OCI-LY1 (cell line): ENCODE results near the gene TBX10.
A peak's percentile ranks its signal among the peaks of the same experiment; 100 is the strongest.

Experiments used
- H2AFZ ChIP-seq: fragments of 200-600 bp; sonication (generic), shearing (Covaris generic); 2 replicates; pipeline ENCODE4 v1.6.0; 2014; ENCODE audit warnings: antibody characterized with exemption, mild to moderate bottlenecking, low read length
- H3F3A ChIP-seq: fragments of 200-600 bp; sonication (generic), shearing (Covaris generic); 2 replicates; pipeline ENCODE4 v1.6.0; 2014; ENCODE audit warnings: mild to moderate bottlenecking, antibody characterized with exemption, low read length, moderate library complexity; ENCODE audit not compliant: insufficient read depth
- H3K27ac ChIP-seq: fragments of 200-600 bp; sonication (generic); 2 replicates; pipeline ENCODE4 v1.5.1; 2014; ENCODE audit warnings: low read length, mixed run types, mild to moderate bottlenecking, low read depth; ENCODE audit not compliant: poor library complexity, severe bottlenecking
- H3K27me3 ChIP-seq: fragments of 200-600 bp; sonication (generic); 2 replicates; pipeline ENCODE4 v1.6.0; 2014; ENCODE audit warnings: antibody characterized with exemption, mild to moderate bottlenecking, low read length, moderate library complexity; ENCODE audit not compliant: insufficient read depth
- H3K36me3 ChIP-seq: fragments of 200-600 bp; sonication (generic); 2 replicates; pipeline ENCODE4 v1.6.1; 2014; ENCODE audit warnings: mild to moderate bottlenecking, antibody characterized with exemption, low read length, moderate library complexity, mixed read lengths; ENCODE audit not compliant: insufficient read depth
- H3K4me1 ChIP-seq: fragments of 200-600 bp; sonication (generic); 2 replicates; pipeline ENCODE4 v1.5.1; 2014; ENCODE audit warnings: mild to moderate bottlenecking, low read length, moderate library complexity; ENCODE audit not compliant: insufficient read depth, severe bottlenecking
- H3K4me2 ChIP-seq: fragments of 200-600 bp; sonication (generic), shearing (Covaris generic); 2 replicates; pipeline ENCODE4 v1.6.1; 2014; ENCODE audit warnings: low read length
- H3K4me3 ChIP-seq: fragments of 200-600 bp; sonication (generic); 2 replicates; pipeline ENCODE4 v1.5.1; 2014; ENCODE audit warnings: low read length, low read depth, mild to moderate bottlenecking, mixed read lengths; ENCODE audit not compliant: poor library complexity, severe bottlenecking
- H3K79me2 ChIP-seq: fragments of 200-600 bp; shearing (Covaris generic); 2 replicates; pipeline ENCODE4 v1.6.1; 2016; ENCODE audit warnings: mixed run types, low read length, mixed read lengths; ENCODE audit not compliant: insufficient read depth
- H3K9ac ChIP-seq: fragments of 200-600 bp; sonication (generic), shearing (Covaris generic); 2 replicates; pipeline ENCODE4 v1.6.1; 2014; ENCODE audit warnings: mild to moderate bottlenecking, low read length, mixed read lengths
- H3K9me2 ChIP-seq: fragments of 200-600 bp; sonication (generic), shearing (Covaris generic); 2 replicates; pipeline ENCODE4 v1.6.1; 2014; ENCODE audit warnings: low read depth, mild to moderate bottlenecking, low read length, mixed read lengths
- H3K9me3 ChIP-seq: fragments of 200-600 bp; shearing (Covaris generic); 2 replicates; pipeline ENCODE4 v1.6.1; 2014; ENCODE audit warnings: low read length, mixed read lengths
- H4K20me1 ChIP-seq: fragments of 200-600 bp; sonication (generic), shearing (Covaris generic); 2 replicates; pipeline ENCODE4 v1.6.0; 2016; ENCODE audit warnings: mild to moderate bottlenecking, low read length; ENCODE audit not compliant: insufficient read depth
- CTCF ChIP-seq: fragments of 200-600 bp; sonication (generic), shearing (Covaris generic); IDR thresholded peaks from 2 replicates; pipeline ENCODE4 v1.5.1; 2017; ENCODE audit warnings: mild to moderate bottlenecking, antibody characterized with exemption, low read length, moderate library complexity, mixed read lengths
- EZH2 ChIP-seq: fragments of 200-600 bp; sonication (generic), shearing (Covaris generic); IDR thresholded peaks from 2 replicates; pipeline ENCODE4 v1.8.0; 2017; ENCODE audit warnings: borderline replicate concordance, mixed run types, mild to moderate bottlenecking, antibody characterized with exemption, low read length, moderate library complexity, mixed read lengths

Gene TBX10

GRCh38 chr11:67613960-67614715 lies 25.4 kb downstream of the TBX10 start:
- Histone ChIP-seq H3K9ac (peak overlapping the region; percentile 71), H3F3A (no peaks in the 10 kb centered on the region), H3K9me2 (no peaks in the 10 kb centered on the region), H2AFZ (no peak overlapping the region), H3K36me3 (peaks cover 41% of the 10 kb centered on the region; the same call in 1 of the 2 replicates), H3K4me1 (peaks cover 28% of the 10 kb centered on the region), H3K9me3 (no peaks in the 10 kb centered on the region), H4K20me1 (no peaks in the 10 kb centered on the region), H3K27ac (peak overlapping the region; percentile 93), H3K27me3 (no peaks in the 10 kb centered on the region), H3K79me2 (no peaks in the 10 kb centered on the region), H3K4me3 (peak overlapping the region; percentile 50), H3K4me2 (peak overlapping the region; percentile 88)
- TF ChIP-seq EZH2 (no peak), CTCF (peak; percentile 43; the same call in 1 of the 2 replicates)

DNA sequence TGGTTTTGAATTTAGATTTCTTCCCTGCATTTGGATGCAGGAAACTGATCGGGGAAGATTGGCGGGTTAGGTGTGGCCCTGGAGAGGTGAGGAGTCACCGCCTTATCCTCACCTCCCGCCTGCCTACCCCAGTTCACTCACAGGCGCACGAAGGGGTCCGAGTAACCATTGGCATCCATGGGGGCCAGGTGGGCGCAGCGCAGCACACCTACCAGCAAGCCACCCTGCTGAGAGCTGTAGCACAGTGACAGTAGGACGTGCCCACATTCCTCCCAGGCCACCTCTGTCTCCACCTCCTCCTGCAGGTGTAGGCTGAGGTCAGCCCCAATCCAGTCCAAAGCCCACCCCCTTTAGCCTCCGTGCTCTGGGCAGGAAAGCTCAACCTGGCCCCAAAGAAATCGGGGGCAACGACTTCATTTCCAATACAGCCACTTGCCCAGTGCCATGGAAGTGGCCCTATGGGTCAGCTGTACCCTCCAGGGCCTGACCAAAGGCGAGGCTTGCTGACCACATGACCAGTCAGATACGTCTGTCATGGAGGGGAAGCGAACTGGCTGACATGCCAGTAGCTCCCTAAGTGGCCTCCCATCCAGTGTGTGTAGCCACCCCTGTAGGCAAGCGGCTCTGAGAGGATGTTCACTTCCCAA lies 26.1 kb downstream of the TBX10 start:
- Histone ChIP-seq H3K36me3 (peaks cover 48% of the 10 kb centered on the region; the same call in 1 of the 2 replicates), H3K4me1 (peaks cover 30% of the 10 kb centered on the region), H3K27ac (peak overlapping the region; percentile 93), H3F3A (no peaks in the 10 kb centered on the region), H3K9me3 (no peaks in the 10 kb centered on the region), H3K4me3 (peak overlapping the region; percentile 50), H2AFZ (no peak overlapping the region), H3K27me3 (no peaks in the 10 kb centered on the region), H3K9ac (peak overlapping the region; percentile 71; the same call in 1 of the 2 replicates), H4K20me1 (no peaks in the 10 kb centered on the region), H3K9me2 (no peaks in the 10 kb centered on the region), H3K4me2 (peak overlapping the region; percentile 88), H3K79me2 (no peaks in the 10 kb centered on the region)
- TF ChIP-seq CTCF: no peak

GRCh38 chr11:67612751-67613150 lies 26.8 kb downstream of the TBX10 start:
- peaks cover 1% of the 10 kb centered on the region; the same call in 1 of the 2 replicates for H3K79me2 ChIP-seq
- H3K4me3 ChIP-seq: no peak overlapping the region
- no peak for TF ChIP-seq CTCF
- no peaks in the 10 kb centered on the region for H3K27me3 ChIP-seq
- no peak overlapping the region for H2AFZ ChIP-seq
- no peaks in the 10 kb centered on the region for H3K9me3 ChIP-seq
- H3K27ac ChIP-seq: no peak overlapping the region
- H4K20me1 ChIP-seq: no peaks in the 10 kb centered on the region
- H3K4me1 ChIP-seq: peaks cover 37% of the 10 kb centered on the region
- no peaks in the 10 kb centered on the region for H3F3A ChIP-seq
- H3K9me2 ChIP-seq: no peaks in the 10 kb centered on the region
- H3K4me2 ChIP-seq: no peak overlapping the region
- peaks cover 52% of the 10 kb centered on the region; the same call in 1 of the 2 replicates for H3K36me3 ChIP-seq
- H3K9ac ChIP-seq: no peak overlapping the region
